NCI-H2107 treated with DMSO at 0.1 percent for 48 hours (cell line): ENCODE results near the gene STRADB.
"Not testable (repeated sequence)": the region's sequence is repeated elsewhere in the genome, so short reads cannot be mapped to it uniquely, and the experiment has no call there.

Experiments used
- DNase-seq: peaks from one replicate; lab custom pipeline; 2025; ENCODE audit not compliant: unreplicated experiment; lab: John Stamatoyannopoulos, UW

The STRADB gene

GRCh38 chr2:201429835-201430234 lies 21.7 kb upstream of the STRADB start:
- not testable (repeated sequence) for DNase-seq

- DNase-seq: not testable (repeated sequence)
Measured at GRCh38 chr2:201430322-201430721, 21.2 kb upstream of the STRADB start.

- no peak for DNase-seq
Measured at GRCh38 chr2:201430839-201431238, 20.7 kb upstream of the STRADB start.

- DNase-seq: no peak
Measured at GRCh38 chr2:201432038-201432620, 19.4 kb upstream of the STRADB start.

GRCh38 chr2:201432621-201433393 lies 18.7 kb upstream of the STRADB start:
- DNase-seq: no peak

GRCh38 chr2:201433394-201433995 lies 18.0 kb upstream of the STRADB start:
- DNase-seq: no peak

GRCh38 chr2:201436141-201436540 lies 15.4 kb upstream of the STRADB start:
- no peak for DNase-seq

- DNase-seq: not testable (repeated sequence)
Measured at GRCh38 chr2:201439336-201439922, 12.1 kb upstream of the STRADB start.

GRCh38 chr2:201440182-201440581 lies 11.4 kb upstream of the STRADB start:
- no peak for DNase-seq

- DNase-seq: no peak
Measured at GRCh38 chr2:201441409-201441808, 10.1 kb upstream of the STRADB start.

GRCh38 chr2:201444746-201445465 lies 6.6 kb upstream of the STRADB start:
- DNase-seq: no peak

GRCh38 chr2:201447086-201447485 lies 4.5 kb upstream of the STRADB start:
- no peak for DNase-seq

- DNase-seq: no peak
Measured at GRCh38 chr2:201448061-201448460, 3.5 kb upstream of the STRADB start.

GRCh38 chr2:201448701-201449100 lies 2.8 kb upstream of the STRADB start:
- DNase-seq: no peak

GRCh38 chr2:201450954-201451291 lies 617 bp upstream of the STRADB start:
- no peak for DNase-seq

GRCh38 chr2:201452058-201452921 lies 750 bp downstream of the STRADB start:
- DNase-seq: no peak

- no peak for DNase-seq
Measured at GRCh38 chr2:201452922-201453643, 1.5 kb downstream of the STRADB start.

- DNase-seq: no peak
Measured at GRCh38 chr2:201458381-201458780, 6.8 kb downstream of the STRADB start.

GRCh38 chr2:201460532-201460931 lies 9.0 kb downstream of the STRADB start:
- DNase-seq: no peak

GRCh38 chr2:201464547-201464946 lies 13.0 kb downstream of the STRADB start:
- no peak for DNase-seq
